ENCODE measurements around the gene FAM219A. TPM values are rescaled to one million over a fixed set of nuclear protein-coding genes. Genes with fewer than 3 reads are reported as not detected.
A peak's percentile ranks its signal among the peaks of the same experiment; 100 is the strongest.

FAM219A gene
- 14.7 and 16.5 TPM in 2 replicates for total RNA-seq

DNA sequence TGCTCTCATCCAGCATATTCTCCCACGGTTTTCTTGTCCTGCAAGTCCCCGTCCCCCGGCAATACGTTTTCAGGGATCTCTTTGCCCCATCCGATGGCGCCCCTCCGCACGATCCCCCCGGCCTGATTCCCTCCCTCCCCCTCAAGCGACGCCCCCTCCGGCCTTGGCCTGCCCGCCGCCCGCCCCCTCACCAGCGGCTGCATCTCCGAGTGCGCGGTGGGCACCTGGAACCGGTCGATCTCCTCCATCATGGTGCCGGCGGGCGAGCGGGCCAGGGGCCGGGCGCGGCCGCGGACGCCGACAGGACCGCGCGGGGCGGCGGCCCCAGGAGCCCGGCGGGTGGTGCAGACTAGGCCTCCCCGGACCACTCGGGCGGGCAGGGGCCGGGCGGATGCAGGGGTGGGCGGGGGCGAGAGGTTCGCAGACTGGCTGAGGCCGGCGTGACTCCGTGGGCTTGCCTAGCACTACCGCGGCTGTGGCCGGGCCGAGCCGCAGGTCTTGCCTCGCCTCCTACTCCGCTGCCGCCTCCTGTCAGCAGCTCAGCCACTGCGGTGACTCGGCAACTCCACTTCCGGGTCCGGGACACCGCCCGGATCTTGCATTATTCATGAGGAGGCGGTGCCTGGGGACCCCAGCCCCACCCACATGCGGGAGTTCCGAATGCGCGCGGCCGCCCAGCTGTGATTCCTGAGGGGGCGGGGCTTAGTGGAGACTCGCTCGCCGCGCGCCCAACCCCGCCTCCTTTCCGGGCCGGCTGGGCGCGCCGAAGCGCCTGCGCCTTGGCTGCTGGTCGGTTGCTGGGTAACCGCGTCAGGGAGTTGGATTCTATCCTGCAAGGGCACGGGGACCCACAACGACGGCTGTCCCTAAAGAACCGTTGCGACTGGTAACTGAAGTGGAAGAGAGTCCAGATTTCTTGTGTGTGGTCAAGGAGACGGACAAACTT, at the start of gene FAM219A, which contains the start of gene DNAI1:
Gene FAM219A, minus strand, starts transcription at position 558 of the 946 bp plus-strand sequence. Its CDS starts 307 bp downstream, at position 251.
Gene DNAI1, plus strand, starts transcription at position 793 of the 946 bp plus-strand sequence. CDS start 201 bp downstream, outside the sequence.
- DNase-seq (ENCODE audit: low spot score), result peak; percentile 99
- peaks cover 4% of the 10 kb centered on the region for H3K36me3 Mint-ChIP-seq (ENCODE audit: low read depth)
- H3K9me3 Mint-ChIP-seq, result no peaks in the 10 kb centered on the region
- H3K27ac Mint-ChIP-seq, result peak within 1 kb of the TSS; percentile 85
- H3K4me3 Mint-ChIP-seq, result peak within 1 kb of the TSS; percentile 91
- H3K4me1 Mint-ChIP-seq (ENCODE audit: low read depth), result peaks cover 47% of the 10 kb centered on the region
- intact Hi-C loops (cut with micrococcal nuclease), result loop anchor here (1.0 to 10.0 kb wide), 16 partner anchors 21 to 1906 kb away; partner anchors contain the start of genes DCAF12, FANCG, GALT and KIF24
- peaks cover 11% of the 10 kb centered on the region for H3K27me3 Mint-ChIP-seq (ENCODE audit: insufficient read depth)

DNA sequence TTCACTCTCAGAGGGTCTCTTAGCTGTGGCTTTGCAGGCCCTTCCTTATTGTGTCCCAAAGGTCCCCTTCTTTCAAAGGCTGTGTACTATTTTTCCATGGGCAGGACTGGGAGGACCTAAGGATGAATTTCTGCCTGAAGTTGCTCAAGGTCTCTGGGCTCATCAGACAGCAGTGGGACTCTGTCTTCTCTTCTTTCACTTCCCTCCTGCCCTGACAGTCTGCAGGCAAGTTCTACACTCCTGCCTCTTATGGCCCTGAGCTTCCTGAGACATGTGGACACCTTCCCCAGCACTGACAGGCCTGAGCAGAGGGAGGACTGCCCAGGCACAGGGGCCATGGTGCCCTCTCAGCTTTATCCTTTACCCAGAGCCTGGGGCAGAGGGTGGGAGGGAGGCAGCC, 49.6 kb upstream of the FAM219A start:
- peaks cover 6% of the 10 kb centered on the region for H3K27me3 Mint-ChIP-seq (ENCODE audit: insufficient read depth)
- no peak for DNase-seq (ENCODE audit: low spot score)
- H3K36me3 Mint-ChIP-seq (ENCODE audit: low read depth), result no peaks in the 10 kb centered on the region
- H3K27ac Mint-ChIP-seq, result no peak overlapping the region
- intact Hi-C loops (cut with micrococcal nuclease), result no loop called here
- H3K9me3 Mint-ChIP-seq, result no peaks in the 10 kb centered on the region
- H3K4me3 Mint-ChIP-seq, result no peak overlapping the region
- no peaks in the 10 kb centered on the region for H3K4me1 Mint-ChIP-seq (ENCODE audit: low read depth)

- Mint-ChIP-seq H3K27me3 (ENCODE audit: insufficient read depth) (peaks cover 6% of the 10 kb centered on the region), H3K4me1 (ENCODE audit: low read depth) (no peaks in the 10 kb centered on the region), H3K4me3 (no peak overlapping the region), H3K36me3 (ENCODE audit: low read depth) (no peaks in the 10 kb centered on the region), H3K9me3 (no peaks in the 10 kb centered on the region), H3K27ac (no peak overlapping the region)
- intact Hi-C loops (cut with micrococcal nuclease), result no loop called here
- no peak for DNase-seq (ENCODE audit: low spot score)
Observed at GRCh38 chr9:34507556-34507955, 49.2 kb upstream of the FAM219A start.

DNA sequence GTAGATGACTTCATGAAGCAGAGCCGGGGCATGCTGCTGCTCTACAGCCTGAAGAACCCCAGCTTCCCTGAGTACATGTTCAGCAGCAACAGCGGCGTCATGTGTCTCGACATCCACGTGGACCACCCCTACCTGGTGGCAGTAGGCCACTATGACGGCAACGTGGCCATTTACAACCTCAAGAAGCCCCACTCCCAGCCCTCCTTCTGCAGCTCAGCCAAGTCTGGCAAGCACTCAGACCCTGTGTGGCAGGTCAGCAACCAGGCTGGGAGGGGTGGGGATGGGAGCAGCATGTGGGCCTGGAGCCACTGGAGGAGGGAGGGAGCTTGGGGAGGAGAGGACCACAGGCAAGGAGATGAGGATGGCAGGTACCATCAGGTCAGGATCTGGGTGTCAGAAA, 48.3 kb upstream of the FAM219A start:
- no peaks in the 10 kb centered on the region for H3K9me3 Mint-ChIP-seq
- H3K4me3 Mint-ChIP-seq, result no peak overlapping the region
- no peak for DNase-seq (ENCODE audit: low spot score)
- H3K36me3 Mint-ChIP-seq (ENCODE audit: low read depth), result no peaks in the 10 kb centered on the region
- intact Hi-C loops (cut with micrococcal nuclease), result no loop called here
- H3K27ac Mint-ChIP-seq, result no peak overlapping the region
- peaks cover 5% of the 10 kb centered on the region for H3K27me3 Mint-ChIP-seq (ENCODE audit: insufficient read depth)
- no peaks in the 10 kb centered on the region for H3K4me1 Mint-ChIP-seq (ENCODE audit: low read depth)

DNA sequence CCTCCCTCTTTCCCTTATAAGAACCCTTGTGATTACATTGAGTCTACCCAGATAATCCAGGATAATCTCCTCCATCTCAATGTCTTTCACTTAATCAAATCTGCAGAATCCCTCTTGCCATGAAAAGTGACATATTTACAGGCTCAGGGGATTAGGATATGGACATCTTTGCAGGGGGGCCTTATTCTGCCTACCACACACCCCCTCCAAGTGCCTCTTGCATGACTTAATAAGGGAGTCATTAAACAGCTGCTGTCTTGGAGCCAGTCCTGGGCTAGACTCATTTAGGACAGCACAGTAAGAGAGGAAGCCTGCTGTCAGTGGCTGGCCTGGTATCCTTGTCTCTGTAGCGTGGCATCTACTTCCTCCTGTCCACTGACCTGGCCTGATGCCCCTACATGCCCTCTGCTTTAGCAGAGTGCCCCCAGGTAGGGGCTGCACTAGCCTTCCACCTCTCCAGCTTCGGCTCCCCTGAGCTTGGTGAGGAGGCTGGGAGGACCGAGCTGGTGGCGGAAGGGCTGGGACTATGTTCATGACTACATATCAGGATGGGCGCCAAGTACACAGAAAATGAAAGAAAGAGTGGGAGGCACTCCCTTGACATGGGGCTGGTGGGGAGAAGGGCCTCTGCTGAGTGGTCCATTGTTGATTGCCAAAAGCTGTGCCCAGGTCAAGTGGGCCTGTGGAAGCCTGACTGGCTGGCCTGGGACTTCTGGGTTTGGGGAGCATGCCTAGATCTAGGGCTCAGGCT, 47.2 kb upstream of the FAM219A start:
- Mint-ChIP-seq H3K27me3 (ENCODE audit: insufficient read depth) (peaks cover 5% of the 10 kb centered on the region), H3K9me3 (no peaks in the 10 kb centered on the region), H3K36me3 (ENCODE audit: low read depth) (no peaks in the 10 kb centered on the region), H3K4me1 (ENCODE audit: low read depth) (peaks cover 1% of the 10 kb centered on the region), H3K27ac (no peak overlapping the region), H3K4me3 (no peak overlapping the region)
- DNase-seq (ENCODE audit: low spot score), result no peak
- intact Hi-C loops (cut with micrococcal nuclease), result no loop called here

DNA sequence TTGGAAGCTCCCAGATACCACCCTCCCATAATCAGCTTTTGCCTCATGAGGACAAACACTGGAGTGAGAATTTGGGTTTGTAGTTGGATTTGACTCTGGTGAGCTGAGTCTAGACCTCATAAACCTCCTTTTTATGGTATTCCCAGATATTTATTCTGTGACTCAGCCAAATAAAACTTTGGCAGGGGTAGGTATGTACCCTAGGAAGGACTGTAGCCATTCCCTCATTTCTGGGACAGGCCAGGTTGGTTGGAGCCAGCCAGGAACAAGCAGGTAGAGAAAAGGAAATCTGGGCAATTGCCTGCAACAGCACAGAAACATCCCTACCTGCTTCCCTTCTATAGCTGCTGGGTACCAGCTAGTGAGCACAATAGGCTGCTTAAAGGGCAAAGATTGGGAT, 45.0 kb upstream of the FAM219A start:
- no peaks in the 10 kb centered on the region for H3K36me3 Mint-ChIP-seq (ENCODE audit: low read depth)
- H3K27ac Mint-ChIP-seq, result no peak overlapping the region
- H3K9me3 Mint-ChIP-seq, result no peaks in the 10 kb centered on the region
- H3K27me3 Mint-ChIP-seq (ENCODE audit: insufficient read depth), result peaks cover 12% of the 10 kb centered on the region
- H3K4me1 Mint-ChIP-seq (ENCODE audit: low read depth), result peaks cover 4% of the 10 kb centered on the region
- intact Hi-C loops (cut with micrococcal nuclease), result loop anchor here (5.0 kb wide), 1 partner anchor 39 kb away; no protein-coding TSS in a partner anchor
- H3K4me3 Mint-ChIP-seq, result no peak overlapping the region
- DNase-seq (ENCODE audit: low spot score), result no peak

DNA sequence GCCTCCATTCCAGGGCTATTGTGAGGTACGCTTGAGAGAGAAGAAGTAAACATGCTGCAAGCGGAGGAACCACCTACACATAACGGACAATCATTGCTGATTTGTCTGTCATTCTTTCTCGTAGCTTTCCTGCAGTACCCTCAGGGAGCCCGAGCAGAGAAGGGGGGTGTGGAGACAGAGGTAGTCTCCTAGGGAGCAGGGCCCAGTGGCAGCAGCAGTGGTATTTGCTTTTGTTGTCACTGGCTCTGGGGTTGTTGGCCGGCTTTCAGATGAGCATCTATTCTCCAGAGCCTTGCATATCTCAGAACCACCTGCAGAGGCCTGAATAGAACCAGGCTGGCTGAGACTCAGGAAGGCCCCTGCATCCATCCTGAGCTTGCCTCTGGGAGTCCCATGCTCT, 44.5 kb upstream of the FAM219A start:
- Mint-ChIP-seq H3K9me3 (no peaks in the 10 kb centered on the region), H3K4me3 (no peak overlapping the region), H3K27me3 (ENCODE audit: insufficient read depth) (peaks cover 12% of the 10 kb centered on the region), H3K36me3 (ENCODE audit: low read depth) (no peaks in the 10 kb centered on the region), H3K4me1 (ENCODE audit: low read depth) (peaks cover 4% of the 10 kb centered on the region), H3K27ac (no peak overlapping the region)
- DNase-seq (ENCODE audit: low spot score), result no peak
- intact Hi-C loops (cut with micrococcal nuclease), result loop anchor here (5.0 kb wide), 1 partner anchor 39 kb away; no protein-coding TSS in a partner anchor

GRCh38 chr9:34502471-34502870, 44.1 kb upstream of the FAM219A start:
- Mint-ChIP-seq H3K27ac (no peak overlapping the region), H3K4me3 (no peak overlapping the region), H3K27me3 (ENCODE audit: insufficient read depth) (peaks cover 12% of the 10 kb centered on the region), H3K4me1 (ENCODE audit: low read depth) (peaks cover 4% of the 10 kb centered on the region), H3K36me3 (ENCODE audit: low read depth) (no peaks in the 10 kb centered on the region), H3K9me3 (no peaks in the 10 kb centered on the region)
- intact Hi-C loops (cut with micrococcal nuclease), result loop anchor here (5.0 kb wide), 1 partner anchor 40 kb away; no protein-coding TSS in a partner anchor
- no peak for DNase-seq (ENCODE audit: low spot score)

DNA sequence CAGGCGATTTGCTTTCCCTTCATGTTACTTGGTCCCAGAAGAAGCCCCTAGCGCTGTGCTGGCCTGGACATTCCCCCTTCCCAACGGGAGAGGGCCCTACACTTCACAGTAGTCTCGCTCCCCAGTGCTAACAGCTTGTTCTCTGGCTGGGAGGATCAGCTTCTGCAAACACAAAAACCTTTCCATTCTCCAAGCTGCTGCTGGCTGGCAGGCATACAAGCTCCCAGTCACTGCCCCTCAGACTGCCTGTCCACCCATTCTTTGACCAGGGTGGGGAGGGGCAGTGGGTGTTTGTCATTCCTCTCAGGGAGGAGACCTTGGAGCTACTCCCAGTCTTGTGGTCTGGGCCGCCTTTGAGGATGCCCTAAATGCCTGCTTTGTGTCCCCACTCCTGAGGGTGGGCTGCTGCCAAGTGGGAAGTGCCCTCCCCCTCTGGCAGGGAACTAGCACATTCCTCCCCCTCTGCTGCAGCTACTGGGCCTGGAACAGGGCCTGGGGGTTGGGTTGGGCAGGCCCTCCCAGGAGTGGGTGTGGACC, 43.6 kb upstream of the FAM219A start:
- Mint-ChIP-seq H3K27ac (no peak overlapping the region), H3K36me3 (ENCODE audit: low read depth) (no peaks in the 10 kb centered on the region), H3K27me3 (ENCODE audit: insufficient read depth) (peaks cover 12% of the 10 kb centered on the region), H3K4me1 (ENCODE audit: low read depth) (peaks cover 4% of the 10 kb centered on the region), H3K4me3 (no peak overlapping the region), H3K9me3 (no peaks in the 10 kb centered on the region)
- DNase-seq (ENCODE audit: low spot score), result no peak
- intact Hi-C loops (cut with micrococcal nuclease), result loop anchor here (2.0 to 5.0 kb wide), 3 partner anchors 21 to 173 kb away; partner anchors contain the start of genes ENHO, KIF24 and NUDT2

GRCh38 chr9:34501372-34501771, 43.0 kb upstream of the FAM219A start:
- intact Hi-C loops (cut with micrococcal nuclease), result loop anchor here (2.0 to 5.0 kb wide), 3 partner anchors 21 to 173 kb away; partner anchors contain the start of genes ENHO, KIF24 and NUDT2

DNA sequence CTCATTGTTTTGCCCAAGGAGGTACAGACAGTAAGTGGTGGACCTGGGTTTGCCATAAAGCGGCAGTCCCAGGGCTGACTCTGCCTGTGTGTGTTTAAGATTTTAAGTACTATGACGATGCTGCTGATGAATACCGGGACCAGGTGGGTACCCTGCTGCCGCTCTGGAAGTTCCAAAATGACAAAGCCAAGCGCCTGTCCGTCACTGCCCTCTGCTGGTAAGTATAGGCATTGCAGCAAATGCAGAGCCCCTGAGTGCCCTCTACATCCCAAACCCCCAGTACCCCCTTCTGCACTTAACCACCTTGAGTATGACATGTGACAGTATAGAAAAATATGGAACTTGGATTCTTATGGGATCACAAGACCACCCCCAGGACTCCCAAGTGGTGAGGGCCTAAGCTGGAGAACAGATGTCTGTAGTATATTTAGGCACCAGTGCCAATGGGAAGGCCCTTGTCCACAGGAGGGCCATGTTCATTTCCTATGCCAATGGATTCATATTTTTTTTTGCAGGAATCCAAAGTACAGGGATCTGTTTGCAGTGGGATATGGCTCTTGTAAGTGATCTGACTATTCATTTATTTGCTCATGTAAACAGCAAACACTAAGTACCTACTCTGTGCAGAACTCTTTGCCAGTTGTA, 42.4 kb upstream of the FAM219A start:
- peak overlapping the region; percentile 19 for H3K27ac Mint-ChIP-seq
- no peak overlapping the region for H3K4me3 Mint-ChIP-seq
- H3K36me3 Mint-ChIP-seq (ENCODE audit: low read depth), result no peaks in the 10 kb centered on the region
- peaks cover 12% of the 10 kb centered on the region for H3K27me3 Mint-ChIP-seq (ENCODE audit: insufficient read depth)
- intact Hi-C loops (cut with micrococcal nuclease), result loop anchor here (1.0 to 5.0 kb wide), 8 partner anchors 22 to 172 kb away; partner anchors contain the start of genes DNAI1, ENHO, FAM219A and KIF24
- no peaks in the 10 kb centered on the region for H3K9me3 Mint-ChIP-seq
- DNase-seq (ENCODE audit: low spot score), result peak; percentile 65
- peaks cover 4% of the 10 kb centered on the region for H3K4me1 Mint-ChIP-seq (ENCODE audit: low read depth)

More at GRCh38 chr9:34501372-34501771, 43.0 kb upstream of the FAM219A start:
- H3K9me3 Mint-ChIP-seq, result no peaks in the 10 kb centered on the region
- no peak overlapping the region for H3K4me3 Mint-ChIP-seq
- peaks cover 4% of the 10 kb centered on the region for H3K4me1 Mint-ChIP-seq (ENCODE audit: low read depth)
- peaks cover 12% of the 10 kb centered on the region for H3K27me3 Mint-ChIP-seq (ENCODE audit: insufficient read depth)
- no peak overlapping the region for H3K27ac Mint-ChIP-seq
- no peak for DNase-seq (ENCODE audit: low spot score)
- no peaks in the 10 kb centered on the region for H3K36me3 Mint-ChIP-seq (ENCODE audit: low read depth)

GRCh38 chr9:34499076-34499475, 40.7 kb upstream of the FAM219A start:
- H3K27me3 Mint-ChIP-seq (ENCODE audit: insufficient read depth), result peaks cover 12% of the 10 kb centered on the region
- no peak for DNase-seq (ENCODE audit: low spot score)
- no peak overlapping the region for H3K4me3 Mint-ChIP-seq

More at GRCh38 chr9:34499076-34499475, 40.7 kb upstream of the FAM219A start:
- Mint-ChIP-seq H3K4me1 (ENCODE audit: low read depth) (peaks cover 4% of the 10 kb centered on the region), H3K27ac (no peak overlapping the region), H3K36me3 (ENCODE audit: low read depth) (no peaks in the 10 kb centered on the region), H3K9me3 (no peaks in the 10 kb centered on the region)
- intact Hi-C loops (cut with micrococcal nuclease), result no loop called here

Measured in activated T-helper 1 cell treated with anti-CD3 and anti-CD28 coated beads, Interleukin-12 subunit alpha, Interleukin-12 subunit beta, Interleukin-2, Interleukin-4 antibody, amounts not matched to agents 30 ng/mL and 10 ng/mL and 1 ng/mL, durations not matched to agents 14 hours and 24 hours and 36 hours (primary cell).